Coronary artery (tissue), 2 donors: Measurements from ENCODE around the gene CREB5.

Source experiments
- DNase-seq: peaks from one replicate; pipeline ENCODE4 v3.0.0-alpha.2; 2017; ENCODE audit warnings: low spot score
- H3K27ac ChIP-seq, 2 donors: fragments of 200-600 bp; sonication (generic); one replicate each; pipeline ENCODE4 v1.5.1; 2016 to 2019
- H3K4me3 ChIP-seq: fragments of 200-600 bp; sonication (generic); 2 replicates; pipeline ENCODE4 v1.5.1; 2016; ENCODE audit warnings: mild to moderate bottlenecking, moderate library complexity
- TF ChIP-seq, protein P1 (sequence below): fragments of 200-600 bp; sonication (generic); IDR thresholded peaks from one replicate; pipeline ENCODE4 v1.5.1; 2019; ENCODE audit warnings: antibody characterized with exemption

CREB5 gene

DNA sequence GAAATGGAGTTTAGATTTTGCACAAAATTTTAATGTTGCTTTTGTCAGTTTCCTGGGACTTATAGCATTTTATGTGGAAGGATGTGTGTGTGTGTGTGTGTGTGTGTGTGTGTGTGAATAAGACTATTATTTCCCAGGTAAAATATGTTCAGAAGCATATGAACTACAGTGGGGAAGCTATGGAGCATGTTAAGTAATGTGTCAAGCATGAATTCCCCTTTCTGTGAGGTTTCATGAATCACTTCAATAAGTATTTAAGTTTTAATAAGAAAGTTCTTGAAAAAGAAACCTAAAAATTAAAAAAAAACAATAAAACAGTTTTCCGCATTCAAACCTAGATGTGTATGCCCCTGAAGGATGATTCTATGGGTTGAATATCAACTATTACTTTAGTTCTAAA, 693 bp downstream of the CREB5 start:
- Histone ChIP-seq H3K4me3 (no peak overlapping the region), H3K27ac (no peak overlapping the region)
- TF ChIP-seq, protein P1, sequence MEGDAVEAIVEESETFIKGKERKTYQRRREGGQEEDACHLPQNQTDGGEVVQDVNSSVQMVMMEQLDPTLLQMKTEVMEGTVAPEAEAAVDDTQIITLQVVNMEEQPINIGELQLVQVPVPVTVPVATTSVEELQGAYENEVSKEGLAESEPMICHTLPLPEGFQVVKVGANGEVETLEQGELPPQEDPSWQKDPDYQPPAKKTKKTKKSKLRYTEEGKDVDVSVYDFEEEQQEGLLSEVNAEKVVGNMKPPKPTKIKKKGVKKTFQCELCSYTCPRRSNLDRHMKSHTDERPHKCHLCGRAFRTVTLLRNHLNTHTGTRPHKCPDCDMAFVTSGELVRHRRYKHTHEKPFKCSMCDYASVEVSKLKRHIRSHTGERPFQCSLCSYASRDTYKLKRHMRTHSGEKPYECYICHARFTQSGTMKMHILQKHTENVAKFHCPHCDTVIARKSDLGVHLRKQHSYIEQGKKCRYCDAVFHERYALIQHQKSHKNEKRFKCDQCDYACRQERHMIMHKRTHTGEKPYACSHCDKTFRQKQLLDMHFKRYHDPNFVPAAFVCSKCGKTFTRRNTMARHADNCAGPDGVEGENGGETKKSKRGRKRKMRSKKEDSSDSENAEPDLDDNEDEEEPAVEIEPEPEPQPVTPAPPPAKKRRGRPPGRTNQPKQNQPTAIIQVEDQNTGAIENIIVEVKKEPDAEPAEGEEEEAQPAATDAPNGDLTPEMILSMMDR: no peak
- DNase-seq: no peak

DNA sequence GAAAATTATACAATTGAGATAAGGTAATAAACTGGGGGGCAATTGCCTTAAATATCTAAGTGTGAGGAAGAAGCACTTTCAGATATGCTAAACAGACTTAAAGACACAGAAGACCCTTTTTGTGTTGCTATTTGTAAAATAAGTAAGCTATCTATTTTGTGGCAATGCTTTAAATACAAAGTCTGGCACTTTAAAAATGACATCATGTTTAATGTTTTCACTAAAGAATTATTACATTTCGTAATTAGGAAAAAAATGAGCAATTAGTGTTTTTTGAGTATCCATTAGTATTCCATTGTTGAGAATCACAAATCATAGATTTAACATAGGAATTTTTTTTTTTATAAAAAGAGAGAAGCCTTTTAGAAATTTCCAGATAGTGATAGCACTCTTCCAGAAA, 2.1 kb downstream of the CREB5 start:
- H3K4me3 ChIP-seq: no peak overlapping the region
- TF ChIP-seq, protein P1: no peak
- H3K27ac ChIP-seq: no peak overlapping the region
- no peak for DNase-seq

DNA sequence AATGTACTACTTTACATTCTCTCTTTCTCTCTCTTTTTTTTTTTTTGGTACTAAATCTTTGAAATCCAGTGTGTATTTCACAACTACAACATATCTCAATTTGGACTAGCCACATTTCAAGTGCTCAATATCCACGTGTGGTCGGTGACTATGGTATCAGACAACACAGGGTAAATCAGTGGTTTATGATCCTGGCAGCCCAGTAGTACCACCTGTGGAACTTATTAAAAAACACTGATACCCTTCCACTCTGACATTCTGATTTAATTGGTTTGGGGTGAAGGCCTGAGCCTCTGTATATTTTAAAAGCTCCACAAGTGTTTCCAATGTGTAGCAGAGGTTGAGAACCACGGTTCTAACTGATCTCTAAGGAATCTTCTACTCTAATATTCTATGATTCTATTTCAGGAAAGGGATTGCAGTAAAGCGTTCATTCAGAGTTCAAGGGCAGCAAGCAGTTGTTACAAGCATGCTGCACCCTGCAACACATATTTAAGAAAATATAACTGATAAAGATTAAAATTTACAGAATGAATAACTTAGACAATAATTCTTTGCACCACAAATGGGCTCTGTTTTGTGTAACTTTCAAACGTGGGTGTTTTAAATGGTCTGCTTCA, 5.1 kb downstream of the CREB5 start:
- no peak overlapping the region for H3K27ac ChIP-seq
- H3K4me3 ChIP-seq: no peak overlapping the region
- TF ChIP-seq, protein P1: no peak
- no peak for DNase-seq

DNA sequence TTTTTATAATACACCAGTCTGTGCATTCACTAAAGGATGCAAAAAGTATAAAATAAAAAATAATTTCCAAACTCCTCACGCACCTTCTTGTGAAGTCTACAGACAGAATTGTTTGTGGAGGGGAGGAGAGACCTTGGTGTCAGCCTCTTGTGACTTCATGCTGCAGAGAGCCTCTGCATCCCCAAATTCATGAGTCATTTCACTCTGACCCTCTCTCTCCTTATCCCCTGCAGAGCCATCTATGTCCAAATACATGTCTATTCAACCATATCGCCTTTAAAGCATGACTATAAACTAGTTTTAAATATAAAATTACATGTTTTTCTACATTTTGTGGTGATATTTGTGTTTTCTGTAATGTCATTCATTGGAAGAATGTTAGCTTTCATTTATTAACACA, 6.0 kb downstream of the CREB5 start:
- Histone ChIP-seq H3K4me3 (no peak overlapping the region), H3K27ac (no peak overlapping the region)
- TF ChIP-seq, protein P1: no peak
- no peak for DNase-seq

DNA sequence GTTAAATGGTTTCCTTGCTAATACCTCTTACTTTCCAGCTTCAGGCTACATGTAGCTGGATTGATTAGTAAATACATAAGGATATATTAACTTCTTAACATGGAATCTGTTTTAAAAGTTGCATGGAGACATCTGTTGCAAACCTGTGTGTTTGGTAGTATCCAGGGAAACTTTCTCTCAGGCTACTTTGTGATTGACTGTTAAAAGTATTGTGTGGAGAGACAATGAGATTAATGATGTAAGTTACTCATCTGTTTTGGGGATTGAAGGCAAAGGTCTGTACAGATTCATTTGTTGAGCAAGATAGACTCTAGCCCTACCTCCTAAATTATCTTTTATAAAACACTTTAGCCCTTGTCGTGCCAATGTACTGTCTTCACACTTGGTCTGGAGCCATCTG, 6.6 kb downstream of the CREB5 start:
- H3K27ac ChIP-seq: no peak overlapping the region
- TF ChIP-seq, protein P1: no peak

DNA sequence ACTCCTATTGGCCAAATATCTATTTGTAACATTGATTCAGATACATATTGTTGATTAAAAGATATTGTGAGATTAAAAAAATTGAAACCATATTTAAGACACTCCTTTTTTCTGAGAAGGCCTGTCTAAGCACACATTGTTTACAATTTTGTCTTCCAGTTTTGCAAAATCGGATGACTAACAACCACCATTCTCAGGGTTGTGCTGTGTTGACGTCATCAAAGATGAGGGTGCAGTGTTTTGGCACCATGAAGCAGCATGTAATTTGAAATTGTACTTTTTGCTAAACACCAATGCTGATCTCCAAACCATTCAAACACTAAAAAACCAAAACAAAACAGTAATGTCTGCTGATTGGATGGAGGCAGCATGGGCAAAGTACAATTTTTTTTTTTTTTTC, 7.4 kb downstream of the CREB5 start:
- no peak for DNase-seq
- Histone ChIP-seq H3K27ac (no peak overlapping the region), H3K4me3 (no peak overlapping the region)
- TF ChIP-seq, protein P1: no peak

More for the DNA sequence above, 6.6 kb downstream of the CREB5 start:
- DNase-seq: no peak
- no peak overlapping the region for H3K4me3 ChIP-seq

DNA sequence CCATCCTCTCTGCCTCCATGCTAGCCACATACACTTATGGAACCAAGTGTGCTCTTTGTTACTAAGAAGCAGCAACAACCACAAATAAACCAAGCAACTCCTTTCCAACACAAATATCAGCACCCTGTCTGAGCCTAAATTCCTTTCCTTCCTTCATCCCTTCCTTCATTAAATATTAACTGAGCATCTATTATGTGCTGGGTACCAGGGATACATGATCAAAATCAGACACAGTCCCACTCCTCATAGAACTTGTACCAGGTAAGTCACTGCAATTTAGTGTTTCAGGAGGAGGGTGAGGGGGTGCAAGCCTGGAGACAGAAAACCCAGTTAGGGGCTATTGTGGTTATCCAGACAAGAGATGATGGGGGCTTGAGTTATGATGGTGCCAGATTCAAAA, 10.8 kb downstream of the CREB5 start:
- DNase-seq: no peak
- TF ChIP-seq, protein P1: no peak
- no peak overlapping the region for H3K27ac ChIP-seq
- H3K4me3 ChIP-seq: no peak overlapping the region
